ENCODE data around the gene ACOX2. TPM values are rescaled to one million over a fixed set of nuclear protein-coding genes. Genes with fewer than 3 reads are reported as not detected.
A peak's percentile ranks its signal among the peaks of the same experiment; 100 is the strongest.

ACOX2 gene
- total RNA-seq, 2 donors from 2014 or later, result 20.8 to 22.2 TPM

DNA sequence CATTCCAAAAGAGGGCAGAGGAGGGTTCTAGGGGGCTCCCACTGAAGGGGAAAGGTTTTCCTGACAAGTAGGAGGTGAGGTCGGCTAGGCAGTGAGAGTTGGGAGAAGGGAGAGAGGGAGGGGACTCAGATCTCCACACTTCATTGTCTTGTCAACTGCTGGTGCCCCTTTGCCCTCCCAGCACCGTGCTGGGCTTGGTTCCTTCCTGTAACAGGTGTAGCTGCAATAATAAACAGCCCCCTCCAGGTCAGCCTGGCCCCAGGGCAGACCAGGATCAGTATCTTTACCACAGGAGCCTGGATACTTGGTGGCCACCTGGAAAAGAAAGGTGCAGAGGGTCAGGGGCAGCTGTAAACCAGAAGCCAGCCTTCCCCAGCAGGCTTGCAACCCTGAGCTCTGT, 48.0 kb downstream of the ACOX2 start:
- DNase-seq (ENCODE audit: low spot score), result no peak
- Histone ChIP-seq H3K36me3 (no peaks in the 10 kb centered on the region), H3K4me3 (no peak overlapping the region), H3K9me3 (no peaks in the 10 kb centered on the region), H3K27ac (no peak overlapping the region), H3K4me1 (ENCODE audit: control insufficient read depth in 1 of 2, low read depth in 2 of 2) (peaks cover 20 to 31% of the 10 kb centered on the region in 2 donors), H3K27me3 (replicated peaks; ENCODE audit: insufficient read depth) (no peaks in the 10 kb centered on the region)
- TF ChIP-seq, protein P1, sequence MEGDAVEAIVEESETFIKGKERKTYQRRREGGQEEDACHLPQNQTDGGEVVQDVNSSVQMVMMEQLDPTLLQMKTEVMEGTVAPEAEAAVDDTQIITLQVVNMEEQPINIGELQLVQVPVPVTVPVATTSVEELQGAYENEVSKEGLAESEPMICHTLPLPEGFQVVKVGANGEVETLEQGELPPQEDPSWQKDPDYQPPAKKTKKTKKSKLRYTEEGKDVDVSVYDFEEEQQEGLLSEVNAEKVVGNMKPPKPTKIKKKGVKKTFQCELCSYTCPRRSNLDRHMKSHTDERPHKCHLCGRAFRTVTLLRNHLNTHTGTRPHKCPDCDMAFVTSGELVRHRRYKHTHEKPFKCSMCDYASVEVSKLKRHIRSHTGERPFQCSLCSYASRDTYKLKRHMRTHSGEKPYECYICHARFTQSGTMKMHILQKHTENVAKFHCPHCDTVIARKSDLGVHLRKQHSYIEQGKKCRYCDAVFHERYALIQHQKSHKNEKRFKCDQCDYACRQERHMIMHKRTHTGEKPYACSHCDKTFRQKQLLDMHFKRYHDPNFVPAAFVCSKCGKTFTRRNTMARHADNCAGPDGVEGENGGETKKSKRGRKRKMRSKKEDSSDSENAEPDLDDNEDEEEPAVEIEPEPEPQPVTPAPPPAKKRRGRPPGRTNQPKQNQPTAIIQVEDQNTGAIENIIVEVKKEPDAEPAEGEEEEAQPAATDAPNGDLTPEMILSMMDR (IDR thresholded peaks at IDR 0.05), result no peak
- no peak for ATAC-seq (ENCODE audit: insufficient number of reproducible peaks, low FRiP score, low read depth)

GRCh38 chr3:58487140-58487886, 49.7 kb downstream of the ACOX2 start:
- TF ChIP-seq, protein P1 (IDR thresholded peaks at IDR 0.05), result no peak
- no peak for DNase-seq (ENCODE audit: low spot score)
- no peak overlapping the region for H3K27ac ChIP-seq
- H3K27me3 ChIP-seq (replicated peaks; ENCODE audit: insufficient read depth), result no peaks in the 10 kb centered on the region
- peak overlapping the region; percentile 44 for H3K4me3 ChIP-seq
- no peaks in the 10 kb centered on the region for H3K9me3 ChIP-seq
- peaks cover 8 to 17% of the 10 kb centered on the region in 2 donors for H3K4me1 ChIP-seq (ENCODE audit: control insufficient read depth in 1 of 2, low read depth in 2 of 2)
- H3K36me3 ChIP-seq, result no peaks in the 10 kb centered on the region
- ATAC-seq (ENCODE audit: insufficient number of reproducible peaks, low FRiP score, low read depth), result peak; percentile 25

DNA sequence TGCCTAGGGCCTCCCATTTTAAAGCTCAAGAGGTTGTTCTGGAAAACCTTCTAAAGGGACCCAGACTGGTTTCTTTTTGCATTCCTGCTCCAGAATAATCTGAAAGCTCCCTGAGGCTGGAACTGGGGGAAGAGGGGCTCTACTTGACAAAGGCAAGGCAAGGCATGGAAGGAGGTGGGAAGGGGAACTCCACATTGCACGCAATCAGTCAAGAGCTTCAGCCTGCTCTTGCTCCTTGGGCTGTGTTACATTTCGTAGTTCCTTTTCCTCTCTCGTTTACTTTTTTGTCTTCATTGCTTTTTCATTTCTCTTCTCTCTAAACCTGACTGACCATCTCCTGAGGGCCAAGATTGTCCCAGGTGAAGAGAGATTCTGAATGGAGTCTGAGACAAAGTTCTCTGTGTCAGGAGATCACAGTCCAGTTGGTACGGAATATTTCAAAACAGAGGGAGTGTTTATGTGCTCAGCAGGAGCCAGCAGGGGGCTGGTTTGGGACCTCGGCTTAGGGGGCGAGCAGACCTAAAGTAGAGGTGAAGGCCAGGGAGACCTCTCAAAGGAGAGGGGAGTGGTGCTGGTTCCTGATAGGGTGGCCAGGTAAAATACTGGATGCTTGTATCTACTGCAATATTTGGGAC, 51.1 kb downstream of the ACOX2 start:
- Histone ChIP-seq H3K4me3 (no peak overlapping the region), H3K27me3 (replicated peaks; ENCODE audit: insufficient read depth) (no peaks in the 10 kb centered on the region), H3K9me3 (no peaks in the 10 kb centered on the region), H3K4me1 (ENCODE audit: control insufficient read depth in 1 of 2, low read depth in 2 of 2) (peaks cover 8 to 10% of the 10 kb centered on the region in 2 donors), H3K27ac (no peak overlapping the region), H3K36me3 (no peaks in the 10 kb centered on the region)
- ATAC-seq (ENCODE audit: insufficient number of reproducible peaks, low FRiP score, low read depth), result no peak
- TF ChIP-seq, protein P1 (IDR thresholded peaks at IDR 0.05), result no peak
- DNase-seq (ENCODE audit: low spot score), result no peak

DNA sequence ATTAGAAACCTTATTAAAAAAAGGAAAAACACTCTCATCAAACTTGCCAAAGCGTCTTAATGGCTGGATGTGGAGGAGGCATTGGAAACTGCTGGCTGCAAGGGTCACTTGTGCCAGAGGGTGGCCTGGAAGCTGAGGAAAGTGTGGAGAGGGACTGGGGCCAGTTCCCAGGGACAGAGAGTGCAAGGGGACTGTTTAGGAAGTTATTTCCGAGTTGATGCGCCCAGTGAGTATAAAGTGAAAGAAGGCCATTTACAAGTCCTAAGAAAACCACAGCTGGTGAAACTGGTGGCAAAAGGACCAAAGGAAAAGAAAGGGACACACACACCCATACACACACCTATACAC, 52.3 kb downstream of the ACOX2 start:
- no peaks in the 10 kb centered on the region for H3K36me3 ChIP-seq
- H3K9me3 ChIP-seq, result peaks cover 4% of the 10 kb centered on the region
- ATAC-seq (ENCODE audit: insufficient number of reproducible peaks, low FRiP score, low read depth) (no peak), DNase-seq (ENCODE audit: low spot score) (no peak)
- no peak overlapping the region for H3K27ac ChIP-seq
- TF ChIP-seq, protein P1 (IDR thresholded peaks at IDR 0.05), result no peak
- no peak overlapping the region for H3K4me3 ChIP-seq
- no peaks in the 10 kb centered on the region for H3K27me3 ChIP-seq (replicated peaks; ENCODE audit: insufficient read depth)
- H3K4me1 ChIP-seq (ENCODE audit: control insufficient read depth in 1 of 2, low read depth in 2 of 2), result peaks cover 7 to 8% of the 10 kb centered on the region in 2 donors

DNA sequence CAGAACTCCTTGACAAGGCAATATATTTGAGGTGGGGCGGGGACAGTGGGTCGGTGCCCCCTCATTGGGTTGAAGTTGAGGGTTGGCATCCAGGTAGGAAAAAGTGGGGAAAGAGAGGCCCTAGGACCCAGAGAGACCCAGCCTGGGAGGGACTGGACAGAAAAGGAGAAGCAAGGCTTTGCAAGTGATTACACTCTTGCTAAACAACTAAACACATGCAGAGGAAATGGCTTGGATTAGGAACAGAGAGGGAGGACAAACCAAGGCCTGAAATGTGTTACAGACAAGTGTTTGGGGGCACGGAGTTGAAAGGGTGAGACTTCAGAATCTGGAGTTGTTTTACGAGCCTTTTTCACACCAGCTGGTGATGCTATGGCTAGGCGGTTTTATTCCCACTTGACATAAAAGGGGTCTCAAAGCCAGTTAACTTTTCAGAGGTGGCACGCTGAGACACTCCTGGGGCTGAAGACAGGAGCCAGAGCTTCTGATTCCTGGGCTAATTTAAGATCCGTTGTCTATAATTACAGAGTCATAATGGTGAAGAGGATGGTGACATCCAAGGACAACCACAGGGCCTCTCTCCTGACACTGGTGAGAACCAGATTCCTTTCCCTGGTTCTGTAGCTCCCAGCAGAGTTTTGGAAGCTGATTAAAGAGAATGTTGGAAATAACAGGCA, 52.8 kb downstream of the ACOX2 start:
- H3K4me1 ChIP-seq (ENCODE audit: control insufficient read depth in 1 of 2, low read depth in 2 of 2), result peaks cover 7 to 8% of the 10 kb centered on the region in 2 donors
- no peak overlapping the region for H3K4me3 ChIP-seq
- H3K27ac ChIP-seq, result no peak overlapping the region
- ATAC-seq (ENCODE audit: insufficient number of reproducible peaks, low FRiP score, low read depth), result no peak
- no peaks in the 10 kb centered on the region for H3K36me3 ChIP-seq
- TF ChIP-seq, protein P1 (IDR thresholded peaks at IDR 0.05), result no peak
- no peaks in the 10 kb centered on the region for H3K27me3 ChIP-seq (replicated peaks; ENCODE audit: insufficient read depth)
- no peak for DNase-seq (ENCODE audit: low spot score)
- H3K9me3 ChIP-seq, result peaks cover 4% of the 10 kb centered on the region
